Neural crest cell (in vitro differentiated cells): ENCODE data around the gene CEP350. TPM values are rescaled to one million over a fixed set of nuclear protein-coding genes. Genes with fewer than 3 reads are reported as not detected.
A peak's percentile ranks its signal among the peaks of the same experiment; 100 is the strongest.

Source experiments
- DNase-seq: peaks from one replicate; pipeline ENCODE4 v3.0.0; 2021; ENCODE audit warnings: low read depth, mixed read lengths, low spot score
- H3K27ac Mint-ChIP-seq: one replicate; pipeline ENCODE4 v1.8.0; 2021; ENCODE audit warnings: mild to moderate bottlenecking, mixed read lengths; ENCODE audit not compliant: unreplicated experiment
- H3K27me3 Mint-ChIP-seq: 2 replicates; pipeline ENCODE4 v1.8.0; 2021; ENCODE audit warnings: low read depth, mild to moderate bottlenecking, mixed read lengths
- H3K36me3 Mint-ChIP-seq: 2 replicates; pipeline ENCODE4 v1.8.0; 2021; ENCODE audit warnings: low read depth, mild to moderate bottlenecking, mixed read lengths
- H3K4me1 Mint-ChIP-seq: 2 replicates; pipeline ENCODE4 v1.8.0; 2021; ENCODE audit warnings: mixed read lengths
- H3K4me3 Mint-ChIP-seq: one replicate; pipeline ENCODE4 v1.8.0; 2021; ENCODE audit warnings: mild to moderate bottlenecking, mixed read lengths
- H3K9me3 Mint-ChIP-seq: 2 replicates; pipeline ENCODE4 v1.8.0; 2021; ENCODE audit warnings: mixed read lengths
- CTCF ChIP-seq: fragments of 200-600 bp; sonication (generic); conservative IDR thresholded peaks from 2 replicates; pipeline ENCODE4 v1.5.0; 2021; ENCODE audit warnings: antibody characterized with exemption, mild to moderate bottlenecking
- total RNA-seq: library from RNA; stranded (reverse); gene quantifications from 2 replicates; pipeline ENCODE4 v1.2.1, GENCODE V29; 2021

Gene CEP350
- total RNA-seq, 1 donor from 2014 or later, result 44.8 TPM

- Mint-ChIP-seq H3K9me3 (no peaks in the 10 kb centered on the region), H3K27me3 (no peaks in the 10 kb centered on the region), H3K4me3 (no peak overlapping the region), H3K36me3 (peaks cover 26% of the 10 kb centered on the region), H3K27ac (no peak overlapping the region), H3K4me1 (no peaks in the 10 kb centered on the region)
- no peak for DNase-seq
- TF ChIP-seq CTCF, result no peak
Measured at GRCh38 chr1:180043785-180044184, 89.2 kb downstream of the CEP350 start.

GRCh38 chr1:180046674-180047073 is 92.1 kb downstream of the CEP350 start:
- Mint-ChIP-seq H3K4me1 (no peaks in the 10 kb centered on the region), H3K9me3 (no peaks in the 10 kb centered on the region), H3K36me3 (peaks cover 40% of the 10 kb centered on the region), H3K4me3 (no peak overlapping the region), H3K27me3 (no peaks in the 10 kb centered on the region), H3K27ac (no peak overlapping the region)
- DNase-seq, result no peak
- TF ChIP-seq CTCF, result no peak

GRCh38 chr1:180053594-180054567 is 99.3 kb downstream of the CEP350 start:
- Mint-ChIP-seq H3K36me3 (peaks cover 29% of the 10 kb centered on the region), H3K4me1 (no peaks in the 10 kb centered on the region), H3K4me3 (no peak overlapping the region), H3K27me3 (no peaks in the 10 kb centered on the region), H3K27ac (no peak overlapping the region), H3K9me3 (no peaks in the 10 kb centered on the region)
- DNase-seq, result no peak
- TF ChIP-seq CTCF, result no peak

- peak overlapping the region; percentile 28 for H3K27ac Mint-ChIP-seq
- no peaks in the 10 kb centered on the region for H3K4me1 Mint-ChIP-seq
- peaks cover 18% of the 10 kb centered on the region for H3K36me3 Mint-ChIP-seq
- H3K9me3 Mint-ChIP-seq, result no peaks in the 10 kb centered on the region
- H3K4me3 Mint-ChIP-seq, result no peak overlapping the region
- TF ChIP-seq CTCF, result no peak
- DNase-seq, result no peak
- no peaks in the 10 kb centered on the region for H3K27me3 Mint-ChIP-seq
Measured at GRCh38 chr1:180057883-180058396, 103.3 kb downstream of the CEP350 start.

GRCh38 chr1:180061019-180061418 is 106.4 kb downstream of the CEP350 start:
- Mint-ChIP-seq H3K4me1 (no peaks in the 10 kb centered on the region), H3K9me3 (no peaks in the 10 kb centered on the region), H3K27ac (no peak overlapping the region), H3K36me3 (peaks cover 16% of the 10 kb centered on the region), H3K27me3 (no peaks in the 10 kb centered on the region), H3K4me3 (no peak overlapping the region)
- TF ChIP-seq CTCF, result no peak
- no peak for DNase-seq
